Calu3 (cell line): ENCODE data around the gene SRL. TPM values are rescaled to one million over a fixed set of nuclear protein-coding genes. Genes with fewer than 3 reads are reported as not detected.
"Not testable (repeated sequence)": the region's sequence is repeated elsewhere in the genome, so short reads cannot be mapped to it uniquely, and the experiment has no call there.

Source experiments
- BruUV-seq: library from RNA; stranded (reverse); fragments of 400-500 nt; replicated peaks from 2 replicates; lab custom pipeline; 2021; lab: Mats Ljungman, UMichigan
- CTCF ChIA-PET: fragments of 300-600 bp; sonication (Branson Sonifier 250); formaldehyde crosslinking; loops from one replicate; lab custom pipeline; 2022; ENCODE audit warnings: antibody characterized with exemption; lab: Charles Lee
- DNase-seq: peaks from one replicate; pipeline ENCODE4 v3.0.0; 2022
- H3K27ac Mint-ChIP-seq: one replicate; pipeline ENCODE4 v1.8.0; 2022; ENCODE audit warnings: mixed read lengths; ENCODE audit not compliant: unreplicated experiment
- H3K27me3 Mint-ChIP-seq: one replicate; pipeline ENCODE4 v1.8.0; 2022; ENCODE audit warnings: mixed read lengths; ENCODE audit not compliant: unreplicated experiment
- H3K36me3 Mint-ChIP-seq: one replicate; pipeline ENCODE4 v1.8.0; 2022; ENCODE audit warnings: mild to moderate bottlenecking, moderate library complexity, mixed read lengths; ENCODE audit not compliant: insufficient read depth, unreplicated experiment
- H3K4me1 Mint-ChIP-seq: one replicate; pipeline ENCODE4 v1.8.0; 2022; ENCODE audit warnings: mild to moderate bottlenecking, low read depth, mixed read lengths; ENCODE audit not compliant: unreplicated experiment
- H3K4me3 Mint-ChIP-seq: one replicate; pipeline ENCODE4 v1.8.0; 2022; ENCODE audit warnings: mild to moderate bottlenecking, low read depth, moderate library complexity, mixed read lengths; ENCODE audit not compliant: unreplicated experiment
- H3K9me3 Mint-ChIP-seq: one replicate; pipeline ENCODE4 v1.8.0; 2022; ENCODE audit warnings: low read depth, mixed read lengths; ENCODE audit not compliant: unreplicated experiment
- intact Hi-C: fragments of 100-400 bp; cut with micrococcal nuclease; formaldehyde crosslinking; loops from one replicate; pipeline ENCODE4 v1.10.0; 2022; ENCODE audit not compliant: unreplicated experiment
- total RNA-seq: library from RNA; stranded (reverse); gene quantifications from 2 replicates; pipeline ENCODE4 v1.2.3, GENCODE V29; 2022
- TF ChIP-seq, protein P1 (sequence below): fragments of 200-600 bp; IDR thresholded peaks from one replicate; pipeline ENCODE4 v1.8.0; 2022; ENCODE audit warnings: antibody characterized with exemption; ENCODE audit not compliant: unreplicated experiment

Gene SRL
- total RNA-seq, 1 experiment from 2014 or later = not detected

DNA sequence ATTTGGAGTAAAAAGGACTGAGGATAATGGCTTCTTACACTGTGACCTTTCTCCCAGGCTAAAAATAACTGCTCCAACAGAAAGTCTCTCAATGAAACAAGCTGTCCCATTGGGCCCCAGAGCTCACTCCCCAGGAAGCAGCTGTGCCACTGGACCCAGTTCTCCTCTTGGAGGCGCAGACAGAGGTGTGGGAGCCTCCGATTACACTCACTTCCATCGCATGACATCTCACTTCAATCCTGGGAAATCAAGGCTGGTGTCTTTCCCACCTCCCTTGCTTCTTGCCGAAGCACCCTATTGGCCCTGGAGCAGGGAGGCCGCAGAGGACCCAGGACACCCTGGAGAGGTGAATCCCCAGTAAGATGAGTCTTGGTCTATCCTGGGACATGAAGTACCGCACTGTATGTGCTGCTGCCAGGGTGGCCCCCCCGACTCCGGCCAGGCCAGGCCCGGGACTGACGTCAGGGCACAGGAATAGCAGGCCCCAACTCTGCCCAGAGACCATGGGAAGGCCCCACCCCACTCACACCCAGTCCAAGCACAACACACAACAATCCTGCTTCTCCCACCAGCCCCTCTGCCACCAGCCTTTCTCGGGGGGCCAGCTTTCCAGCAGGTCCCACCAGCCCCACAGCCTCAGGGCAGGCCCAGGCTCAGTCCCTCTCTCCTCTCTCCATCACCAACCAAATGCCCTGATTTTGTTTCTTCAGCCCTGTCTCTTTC, 29.5 kb downstream of the SRL start:
- Mint-ChIP-seq H3K27ac (peak overlapping the region; percentile 95), H3K9me3 (no peaks in the 10 kb centered on the region), H3K4me3 (no peak overlapping the region), H3K27me3 (peaks cover 8% of the 10 kb centered on the region), H3K4me1 (peaks cover 20% of the 10 kb centered on the region), H3K36me3 (peaks cover 17% of the 10 kb centered on the region)
- intact Hi-C loops = no loop called here
- no TSS peak for BruUV-seq
- DNase-seq = no peak
- TF ChIP-seq, protein P1, sequence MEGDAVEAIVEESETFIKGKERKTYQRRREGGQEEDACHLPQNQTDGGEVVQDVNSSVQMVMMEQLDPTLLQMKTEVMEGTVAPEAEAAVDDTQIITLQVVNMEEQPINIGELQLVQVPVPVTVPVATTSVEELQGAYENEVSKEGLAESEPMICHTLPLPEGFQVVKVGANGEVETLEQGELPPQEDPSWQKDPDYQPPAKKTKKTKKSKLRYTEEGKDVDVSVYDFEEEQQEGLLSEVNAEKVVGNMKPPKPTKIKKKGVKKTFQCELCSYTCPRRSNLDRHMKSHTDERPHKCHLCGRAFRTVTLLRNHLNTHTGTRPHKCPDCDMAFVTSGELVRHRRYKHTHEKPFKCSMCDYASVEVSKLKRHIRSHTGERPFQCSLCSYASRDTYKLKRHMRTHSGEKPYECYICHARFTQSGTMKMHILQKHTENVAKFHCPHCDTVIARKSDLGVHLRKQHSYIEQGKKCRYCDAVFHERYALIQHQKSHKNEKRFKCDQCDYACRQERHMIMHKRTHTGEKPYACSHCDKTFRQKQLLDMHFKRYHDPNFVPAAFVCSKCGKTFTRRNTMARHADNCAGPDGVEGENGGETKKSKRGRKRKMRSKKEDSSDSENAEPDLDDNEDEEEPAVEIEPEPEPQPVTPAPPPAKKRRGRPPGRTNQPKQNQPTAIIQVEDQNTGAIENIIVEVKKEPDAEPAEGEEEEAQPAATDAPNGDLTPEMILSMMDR = no peak
- CTCF ChIA-PET = interaction anchor here (1.0 kb wide), 1 partner anchor 12 kb away, joined by 4 read pairs; no protein-coding TSS in a partner anchor

DNA sequence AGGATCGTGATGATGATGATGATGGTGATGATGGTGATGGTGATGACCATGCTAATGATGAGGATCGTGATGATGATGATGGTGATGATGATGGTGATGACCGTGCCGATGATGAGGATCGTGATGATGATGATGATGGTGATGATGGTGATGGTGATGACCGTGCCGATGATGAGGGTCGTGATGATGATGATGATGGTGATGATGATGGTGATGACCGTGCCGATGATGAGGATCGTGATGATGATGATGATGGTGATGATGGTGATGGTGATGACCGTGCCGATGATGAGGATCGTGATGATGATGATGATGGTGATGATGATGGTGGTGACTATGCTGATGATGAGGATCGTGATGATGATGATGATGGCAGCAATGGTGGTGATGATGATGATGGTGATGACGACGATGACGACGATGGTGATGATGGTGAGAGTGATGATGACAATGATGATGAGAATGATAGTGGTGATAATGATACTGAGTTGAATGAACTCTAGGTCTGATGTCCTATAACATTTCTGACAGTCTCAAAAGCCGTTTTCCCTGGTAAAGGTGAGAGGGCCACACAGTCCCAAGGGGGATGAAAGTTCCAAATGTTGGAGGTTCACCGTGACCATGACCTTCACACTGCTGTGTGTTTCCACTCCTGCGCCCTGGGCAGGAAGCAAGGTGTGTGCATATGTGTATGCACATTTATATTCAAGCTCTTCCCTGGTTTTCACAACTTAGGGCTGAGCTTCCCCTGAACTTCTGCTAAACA, 30.3 kb downstream of the SRL start:
- Mint-ChIP-seq H3K36me3 (peaks cover 17% of the 10 kb centered on the region), H3K4me1 (peaks cover 20% of the 10 kb centered on the region), H3K27me3 (peaks cover 15% of the 10 kb centered on the region)
- BruUV-seq, H3K9me3 Mint-ChIP-seq, H3K27ac Mint-ChIP-seq, H3K4me3 Mint-ChIP-seq, DNase-seq, intact Hi-C loops: not testable (repeated sequence)
- CTCF ChIA-PET = interaction anchor here (1.0 kb wide), 1 partner anchor 11 kb away, joined by 4 read pairs; no protein-coding TSS in a partner anchor

GRCh38 chr16:4209666-4210065, 32.2 kb downstream of the SRL start:
- peaks cover 17% of the 10 kb centered on the region for H3K36me3 Mint-ChIP-seq
- BruUV-seq = no TSS peak
- H3K4me1 Mint-ChIP-seq = peaks cover 20% of the 10 kb centered on the region
- intact Hi-C loops = no loop called here
- TF ChIP-seq, protein P1 = no peak
- H3K27me3 Mint-ChIP-seq = peaks cover 18% of the 10 kb centered on the region
- no peak overlapping the region for H3K4me3 Mint-ChIP-seq
- CTCF ChIA-PET = interaction anchor here (0.6 to 1.4 kb wide), 3 partner anchors 9 to 168 kb away, joined by 4 to 7 read pairs (median 5); no protein-coding TSS in a partner anchor
- no peak overlapping the region for H3K27ac Mint-ChIP-seq
- no peaks in the 10 kb centered on the region for H3K9me3 Mint-ChIP-seq
- DNase-seq = no peak

- Mint-ChIP-seq H3K9me3 (no peaks in the 10 kb centered on the region), H3K4me3 (no peak overlapping the region), H3K4me1 (peaks cover 11% of the 10 kb centered on the region), H3K27me3 (peaks cover 18% of the 10 kb centered on the region), H3K36me3 (peaks cover 7% of the 10 kb centered on the region), H3K27ac (no peak overlapping the region)
- BruUV-seq = no TSS peak
- CTCF ChIA-PET = no interaction called here
- DNase-seq = no peak
- intact Hi-C loops = no loop called here
- TF ChIP-seq, protein P1 = no peak
These were observed 33.5 kb downstream of the SRL start for GRCh38 chr16:4208341-4208751.
